Memory B cell (primary cell): Measurements from ENCODE around the gene SPX.
A peak's percentile ranks its signal among the peaks of the same experiment; 100 is the strongest.

Experiments
- ATAC-seq: fragments of 150-1000 bp; cut with Tn5 transposase; 2 replicates; pipeline ENCODE4 v1.10.0; 2021; ENCODE audit warnings: low read depth, mild to moderate bottlenecking, moderate library complexity
- DNase-seq, 2 donors: peaks; one replicate each; pipeline ENCODE4 v3.0.0; 2022; ENCODE audit warnings: low spot score in 2 of 2
- H3K27ac Mint-ChIP-seq: one replicate; pipeline ENCODE4 v1.8.0; 2022; ENCODE audit warnings: mild to moderate bottlenecking, moderate library complexity, mixed read lengths
- H3K27me3 Mint-ChIP-seq: one replicate; pipeline ENCODE4 v1.8.0; 2022; ENCODE audit warnings: mixed read lengths
- H3K36me3 Mint-ChIP-seq: one replicate; pipeline ENCODE4 v1.8.0; 2022; ENCODE audit warnings: mild to moderate bottlenecking, mixed read lengths
- H3K4me1 Mint-ChIP-seq: one replicate; pipeline ENCODE4 v1.8.0; 2022; ENCODE audit warnings: mixed read lengths
- H3K4me3 Mint-ChIP-seq: one replicate; pipeline ENCODE4 v1.8.0; 2022; ENCODE audit warnings: mild to moderate bottlenecking, moderate library complexity, mixed read lengths
- H3K9me3 Mint-ChIP-seq: one replicate; pipeline ENCODE4 v1.8.0; 2022; ENCODE audit warnings: mixed read lengths

SPX gene

GRCh38 chr12:21526053-21526452, at the start of gene SPX:
TSS of gene SPX (plus strand) at chr12:21526296. CDS start at chr12:21526473, 177 bp downstream.
- DNase-seq: no peak
- ATAC-seq: no peak
- H3K27me3 Mint-ChIP-seq: no peaks in the 10 kb centered on the region
- H3K4me3 Mint-ChIP-seq: peak within 1 kb of the TSS; percentile 78
- H3K36me3 Mint-ChIP-seq: no peaks in the 10 kb centered on the region
- H3K27ac Mint-ChIP-seq: no peak within 1 kb of the TSS
- H3K4me1 Mint-ChIP-seq: peaks cover 5% of the 10 kb centered on the region
- H3K9me3 Mint-ChIP-seq: peaks cover 9% of the 10 kb centered on the region

- Mint-ChIP-seq H3K9me3 (no peaks in the 10 kb centered on the region), H3K36me3 (peaks cover 17% of the 10 kb centered on the region), H3K4me1 (no peaks in the 10 kb centered on the region), H3K4me3 (no peak overlapping the region), H3K27ac (no peak overlapping the region), H3K27me3 (no peaks in the 10 kb centered on the region)
- ATAC-seq: no peak
- no peak for DNase-seq
Observed at GRCh38 chr12:21476949-21477348, 49.1 kb upstream of the SPX start.

- Mint-ChIP-seq H3K4me1 (no peaks in the 10 kb centered on the region), H3K36me3 (peaks cover 4% of the 10 kb centered on the region), H3K4me3 (no peak overlapping the region), H3K9me3 (no peaks in the 10 kb centered on the region), H3K27me3 (no peaks in the 10 kb centered on the region), H3K27ac (no peak overlapping the region)
- DNase-seq (no peak), ATAC-seq (no peak)
Observed at GRCh38 chr12:21478756-21479455, 47.2 kb upstream of the SPX start.

GRCh38 chr12:21483531-21483930, 42.6 kb upstream of the SPX start:
- H3K4me1 Mint-ChIP-seq: peaks cover 7% of the 10 kb centered on the region
- no peaks in the 10 kb centered on the region for H3K27me3 Mint-ChIP-seq
- H3K27ac Mint-ChIP-seq: no peak overlapping the region
- peaks cover 9% of the 10 kb centered on the region for H3K36me3 Mint-ChIP-seq
- ATAC-seq (no peak), DNase-seq (no peak)
- no peaks in the 10 kb centered on the region for H3K9me3 Mint-ChIP-seq
- no peak overlapping the region for H3K4me3 Mint-ChIP-seq

- no peaks in the 10 kb centered on the region for H3K27me3 Mint-ChIP-seq
- H3K27ac Mint-ChIP-seq: no peak overlapping the region
- no peaks in the 10 kb centered on the region for H3K9me3 Mint-ChIP-seq
- ATAC-seq: no peak
- DNase-seq: no peak
- peaks cover 23% of the 10 kb centered on the region for H3K36me3 Mint-ChIP-seq
- peaks cover 7% of the 10 kb centered on the region for H3K4me1 Mint-ChIP-seq
- no peak overlapping the region for H3K4me3 Mint-ChIP-seq
Observed at GRCh38 chr12:21485998-21486397, 40.1 kb upstream of the SPX start.

- no peak overlapping the region for H3K27ac Mint-ChIP-seq
- no peak overlapping the region for H3K4me3 Mint-ChIP-seq
- ATAC-seq (no peak), DNase-seq (no peak)
- no peaks in the 10 kb centered on the region for H3K27me3 Mint-ChIP-seq
- H3K36me3 Mint-ChIP-seq: peaks cover 27% of the 10 kb centered on the region
- peaks cover 20% of the 10 kb centered on the region for H3K4me1 Mint-ChIP-seq
- H3K9me3 Mint-ChIP-seq: no peaks in the 10 kb centered on the region
Observed at GRCh38 chr12:21499765-21500164, 26.3 kb upstream of the SPX start.

- Mint-ChIP-seq H3K27me3 (no peaks in the 10 kb centered on the region), H3K9me3 (no peaks in the 10 kb centered on the region), H3K4me3 (no peak overlapping the region), H3K36me3 (peaks cover 19% of the 10 kb centered on the region), H3K27ac (no peak overlapping the region), H3K4me1 (peaks cover 20% of the 10 kb centered on the region)
- ATAC-seq (peak; percentile 4), DNase-seq (no peak)
Observed at GRCh38 chr12:21500786-21501257, 25.3 kb upstream of the SPX start.

- Mint-ChIP-seq H3K9me3 (no peaks in the 10 kb centered on the region), H3K27ac (no peak within 1 kb of the TSS), H3K4me3 (no peak within 1 kb of the TSS), H3K4me1 (peaks cover 18% of the 10 kb centered on the region), H3K36me3 (peaks cover 17% of the 10 kb centered on the region), H3K27me3 (no peaks in the 10 kb centered on the region)
- DNase-seq (peak; percentile 81 to 90), ATAC-seq (peak; percentile 97)
Observed at GRCh38 chr12:21501258-21502163, 24.6 kb upstream of the SPX start, which contains the start of the genes GOLT1B and RECQL. TSS of gene GOLT1B (plus strand) at chr12:21501789. CDS start at chr12:21501924, 135 bp downstream. TSS of gene RECQL (minus strand) at chr12:21501635. CDS start at chr12:21499570, 2,065 bp downstream.

GRCh38 chr12:21502164-21502496, 24.0 kb upstream of the SPX start:
- no peak overlapping the region for H3K27ac Mint-ChIP-seq
- H3K27me3 Mint-ChIP-seq: no peaks in the 10 kb centered on the region
- ATAC-seq: no peak
- H3K9me3 Mint-ChIP-seq: no peaks in the 10 kb centered on the region
- H3K4me1 Mint-ChIP-seq: peaks cover 18% of the 10 kb centered on the region
- DNase-seq: no peak
- peaks cover 17% of the 10 kb centered on the region for H3K36me3 Mint-ChIP-seq
- H3K4me3 Mint-ChIP-seq: no peak overlapping the region

GRCh38 chr12:21502872-21503271, 23.2 kb upstream of the SPX start:
- Mint-ChIP-seq H3K4me3 (no peak overlapping the region), H3K36me3 (peaks cover 15% of the 10 kb centered on the region), H3K9me3 (no peaks in the 10 kb centered on the region), H3K27ac (no peak overlapping the region), H3K27me3 (no peaks in the 10 kb centered on the region), H3K4me1 (peaks cover 18% of the 10 kb centered on the region)
- no peak for ATAC-seq
- no peak for DNase-seq

- Mint-ChIP-seq H3K27me3 (no peaks in the 10 kb centered on the region), H3K9me3 (no peaks in the 10 kb centered on the region), H3K4me3 (no peak overlapping the region), H3K36me3 (peaks cover 14% of the 10 kb centered on the region), H3K27ac (no peak overlapping the region), H3K4me1 (peaks cover 20% of the 10 kb centered on the region)
- ATAC-seq (no peak), DNase-seq (no peak)
Observed at GRCh38 chr12:21505888-21506287, 20.2 kb upstream of the SPX start.

GRCh38 chr12:21507849-21508248, 18.2 kb upstream of the SPX start:
- DNase-seq (no peak), ATAC-seq (no peak)
- H3K27me3 Mint-ChIP-seq: no peaks in the 10 kb centered on the region
- H3K9me3 Mint-ChIP-seq: no peaks in the 10 kb centered on the region
- H3K4me3 Mint-ChIP-seq: no peak overlapping the region
- H3K4me1 Mint-ChIP-seq: peaks cover 16% of the 10 kb centered on the region
- no peak overlapping the region for H3K27ac Mint-ChIP-seq
- peaks cover 14% of the 10 kb centered on the region for H3K36me3 Mint-ChIP-seq

GRCh38 chr12:21509768-21510167, 16.3 kb upstream of the SPX start:
- no peaks in the 10 kb centered on the region for H3K9me3 Mint-ChIP-seq
- no peaks in the 10 kb centered on the region for H3K27me3 Mint-ChIP-seq
- peak overlapping the region; percentile 72 for H3K4me3 Mint-ChIP-seq
- peaks cover 16% of the 10 kb centered on the region for H3K36me3 Mint-ChIP-seq
- H3K27ac Mint-ChIP-seq: peak overlapping the region; percentile 93
- ATAC-seq (peak; percentile 95), DNase-seq (peak in 1 of 2 donors; percentile 26)
- H3K4me1 Mint-ChIP-seq: peaks cover 9% of the 10 kb centered on the region

- DNase-seq (no peak), ATAC-seq (no peak)
- no peak overlapping the region for H3K27ac Mint-ChIP-seq
- no peaks in the 10 kb centered on the region for H3K4me1 Mint-ChIP-seq
- H3K36me3 Mint-ChIP-seq: peaks cover 9% of the 10 kb centered on the region
- H3K27me3 Mint-ChIP-seq: no peaks in the 10 kb centered on the region
- H3K4me3 Mint-ChIP-seq: no peak overlapping the region
- H3K9me3 Mint-ChIP-seq: no peaks in the 10 kb centered on the region
Observed at GRCh38 chr12:21516281-21516680, 9.8 kb upstream of the SPX start.
